ENCODE data around the gene ZFR. TPM values are rescaled to one million over a fixed set of nuclear protein-coding genes. Genes with fewer than 3 reads are reported as not detected.

ZFR gene
- total and polyA plus RNA-seq, 2 donors from 2014 or later = 25.7 to 65.2 TPM

- no peaks in the 10 kb centered on the region for H3K4me1 ChIP-seq (ENCODE audit: control insufficient read depth in 2 of 3, insufficient read depth in 2 of 3, low read depth in 1 of 3, low read length in 3 of 3)
- TF ChIP-seq, protein P1, sequence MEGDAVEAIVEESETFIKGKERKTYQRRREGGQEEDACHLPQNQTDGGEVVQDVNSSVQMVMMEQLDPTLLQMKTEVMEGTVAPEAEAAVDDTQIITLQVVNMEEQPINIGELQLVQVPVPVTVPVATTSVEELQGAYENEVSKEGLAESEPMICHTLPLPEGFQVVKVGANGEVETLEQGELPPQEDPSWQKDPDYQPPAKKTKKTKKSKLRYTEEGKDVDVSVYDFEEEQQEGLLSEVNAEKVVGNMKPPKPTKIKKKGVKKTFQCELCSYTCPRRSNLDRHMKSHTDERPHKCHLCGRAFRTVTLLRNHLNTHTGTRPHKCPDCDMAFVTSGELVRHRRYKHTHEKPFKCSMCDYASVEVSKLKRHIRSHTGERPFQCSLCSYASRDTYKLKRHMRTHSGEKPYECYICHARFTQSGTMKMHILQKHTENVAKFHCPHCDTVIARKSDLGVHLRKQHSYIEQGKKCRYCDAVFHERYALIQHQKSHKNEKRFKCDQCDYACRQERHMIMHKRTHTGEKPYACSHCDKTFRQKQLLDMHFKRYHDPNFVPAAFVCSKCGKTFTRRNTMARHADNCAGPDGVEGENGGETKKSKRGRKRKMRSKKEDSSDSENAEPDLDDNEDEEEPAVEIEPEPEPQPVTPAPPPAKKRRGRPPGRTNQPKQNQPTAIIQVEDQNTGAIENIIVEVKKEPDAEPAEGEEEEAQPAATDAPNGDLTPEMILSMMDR (IDR thresholded peaks at IDR 0.05; ENCODE audit: borderline replicate concordance, extremely low read depth, insufficient read depth) = no peak
- H3K27me3 ChIP-seq (ENCODE audit: control insufficient read depth, insufficient read depth, low read length) = no peaks in the 10 kb centered on the region
- peaks cover 9 to 24% (median 12%) of the 10 kb centered on the region in 3 donors for H3K36me3 ChIP-seq (ENCODE audit: control insufficient read depth in 2 of 3, insufficient read depth in 3 of 3, low read length in 3 of 3)
- H3K4me3 ChIP-seq (ENCODE audit: low read length in 3 of 3) = no peak overlapping the region
- DNase-seq = no peak
- no peak for FAIRE-seq
- intact Hi-C loops (cut with DNase I) = no loop called here
- no peaks in the 10 kb centered on the region for H3K9me3 ChIP-seq (ENCODE audit: control insufficient read depth in 2 of 3, insufficient read depth in 1 of 3, low read length in 3 of 3)
- H3K9ac ChIP-seq (ENCODE audit: low read length in 3 of 3) = no peak overlapping the region
- H3K27ac ChIP-seq (ENCODE audit: low read depth in 2 of 2, low read length in 2 of 2) = no peak overlapping the region
Measured at GRCh38 chr5:32413466-32414263, 30.9 kb downstream of the ZFR start.

DNA sequence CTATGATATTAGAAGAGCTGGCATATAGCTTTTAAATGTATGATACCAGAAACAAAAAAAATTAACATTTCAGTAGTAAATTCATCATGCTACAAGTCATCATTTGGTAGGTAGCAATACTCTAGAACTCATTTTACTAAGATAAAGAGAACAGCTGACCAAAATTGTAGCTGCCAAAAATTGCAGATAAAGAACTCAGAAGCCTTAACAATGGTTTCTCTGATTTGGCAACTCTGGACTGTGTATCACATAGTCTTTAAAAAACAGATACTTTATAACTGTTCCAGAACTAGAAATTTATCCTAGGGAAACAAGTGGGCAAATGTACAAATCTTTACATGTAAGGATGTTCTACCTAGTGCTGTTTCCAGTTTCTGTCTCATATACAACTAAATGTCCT lies 33.9 kb downstream of the ZFR start:
- H3K4me1 ChIP-seq (ENCODE audit: control insufficient read depth in 2 of 3, insufficient read depth in 2 of 3, low read depth in 1 of 3, low read length in 3 of 3) = no peaks in the 10 kb centered on the region
- no peak overlapping the region for H3K27ac ChIP-seq (ENCODE audit: low read depth in 2 of 2, low read length in 2 of 2)
- DNase-seq (no peak), FAIRE-seq (no peak)
- intact Hi-C loops (cut with DNase I) = no loop called here
- peaks cover 4 to 27% (median 14%) of the 10 kb centered on the region in 3 donors for H3K36me3 ChIP-seq (ENCODE audit: control insufficient read depth in 2 of 3, insufficient read depth in 3 of 3, low read length in 3 of 3)
- no peak overlapping the region for H3K4me3 ChIP-seq (ENCODE audit: low read length in 3 of 3)
- TF ChIP-seq, protein P1 (IDR thresholded peaks at IDR 0.05; ENCODE audit: borderline replicate concordance, extremely low read depth, insufficient read depth) = no peak
- H3K27me3 ChIP-seq (ENCODE audit: control insufficient read depth, insufficient read depth, low read length) = no peaks in the 10 kb centered on the region
- no peak overlapping the region for H3K9ac ChIP-seq (ENCODE audit: low read length in 3 of 3)
- H3K9me3 ChIP-seq (ENCODE audit: control insufficient read depth in 2 of 3, insufficient read depth in 1 of 3, low read length in 3 of 3) = no peaks in the 10 kb centered on the region

- Histone ChIP-seq H3K36me3 (ENCODE audit: control insufficient read depth in 2 of 3, insufficient read depth in 3 of 3, low read length in 3 of 3) (peaks cover 16 to 47% (median 33%) of the 10 kb centered on the region in 3 donors), H3K9ac (ENCODE audit: low read length in 3 of 3) (no peak overlapping the region), H3K27me3 (ENCODE audit: control insufficient read depth, insufficient read depth, low read length) (no peaks in the 10 kb centered on the region), H3K4me1 (ENCODE audit: control insufficient read depth in 2 of 3, insufficient read depth in 2 of 3, low read depth in 1 of 3, low read length in 3 of 3) (no peaks in the 10 kb centered on the region), H3K9me3 (ENCODE audit: control insufficient read depth in 2 of 3, insufficient read depth in 1 of 3, low read length in 3 of 3) (no peaks in the 10 kb centered on the region), H3K27ac (ENCODE audit: low read depth in 2 of 2, low read length in 2 of 2) (no peak overlapping the region), H3K4me3 (ENCODE audit: low read length in 3 of 3) (no peak overlapping the region)
- TF ChIP-seq, protein P1 (IDR thresholded peaks at IDR 0.05; ENCODE audit: borderline replicate concordance, extremely low read depth, insufficient read depth) = no peak
- intact Hi-C loops (cut with DNase I) = no loop called here
- FAIRE-seq (no peak), DNase-seq (no peak)
Measured at GRCh38 chr5:32406650-32407049, 37.9 kb downstream of the ZFR start.

Data from kidney (tissue), 14 donors.